Measurements from ENCODE around the gene ARX. TPM values are rescaled to one million over a fixed set of nuclear protein-coding genes. Genes with fewer than 3 reads are reported as not detected.

Gene ARX
- total and polyA plus RNA-seq, 9 of the 15 experiments (the other 6 are each of a cell fraction or from before 2014, with no cell fraction given) = 0.03 TPM; not detected in 8

DNA sequence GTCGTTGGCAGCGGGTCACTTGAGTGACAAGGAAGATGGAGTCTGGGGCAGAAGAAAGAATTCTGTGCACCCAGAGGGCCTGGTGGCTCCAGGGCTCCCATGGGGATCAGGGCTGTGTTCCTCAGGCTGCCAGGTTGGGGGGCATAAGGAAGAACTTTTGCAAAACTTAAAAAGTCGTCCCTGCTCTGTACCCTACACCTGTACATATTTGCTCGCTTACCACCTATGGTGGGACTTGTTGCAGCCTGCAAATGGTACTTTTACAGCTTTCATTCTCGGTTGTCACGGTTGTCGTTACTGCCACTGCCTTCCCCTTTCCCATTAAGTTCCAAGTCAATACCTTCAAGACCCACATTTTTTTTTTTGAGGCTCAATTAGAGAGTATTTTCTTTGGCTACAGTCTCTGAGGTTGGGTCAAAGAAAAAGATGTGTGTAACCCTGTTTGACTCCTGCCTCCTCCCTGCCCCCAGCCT lies 9.1 kb downstream of the ARX start (continued):
- TF ChIP-seq POLR2B (IDR thresholded peaks at IDR 0.05; ENCODE audit: low read depth, partially characterized antibody) = no peak

DNA sequence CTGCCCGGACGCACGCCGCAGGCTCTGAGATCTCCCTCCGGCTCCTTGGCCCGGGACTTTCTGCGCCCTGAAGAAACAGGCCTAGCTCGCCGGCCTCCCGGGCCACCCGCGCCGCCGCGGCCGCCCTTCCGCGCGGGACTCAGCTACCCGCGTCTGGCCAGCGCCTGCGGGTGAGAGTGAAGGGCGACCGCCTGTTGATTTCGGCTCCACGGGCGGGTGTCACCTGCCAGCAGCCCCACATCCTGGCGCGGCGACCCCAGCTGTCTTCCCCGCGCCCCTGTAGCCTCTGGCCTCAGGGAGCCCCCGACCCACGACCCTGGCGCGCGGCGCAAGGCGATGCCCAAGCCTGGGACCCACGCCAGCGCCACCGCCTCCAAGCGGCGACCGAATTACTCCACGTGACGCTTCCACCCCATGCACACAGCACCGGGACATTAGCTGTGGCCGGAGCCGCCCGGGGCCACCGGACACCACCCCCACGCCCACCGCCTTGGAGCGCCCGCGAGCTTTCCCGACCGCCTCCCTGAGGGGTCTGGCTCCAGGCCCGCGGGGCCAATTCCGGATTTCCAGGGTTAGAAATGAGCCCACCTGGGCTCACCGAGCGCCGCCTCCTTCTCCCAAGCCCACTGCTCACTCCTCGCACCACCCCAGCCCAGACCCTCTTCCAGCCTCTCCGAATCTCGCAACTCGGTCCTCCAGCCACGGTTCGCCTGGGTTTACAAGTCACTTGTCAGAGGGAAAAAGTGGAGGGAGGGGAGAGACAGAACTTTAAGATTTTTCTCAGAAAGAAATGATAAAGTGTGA lies 10.2 kb downstream of the ARX start:
- POLR2A ChIA-PET = no interaction called here
- CTCF ChIA-PET (ENCODE audit: low intra/inter-chr PET ratio) = no interaction called here
- WGBS (ENCODE audit: insufficient coverage, low coverage, missing lambda C conversion rate) = 59% methylated on average over 4 of the region's 72 CpGs
- TF ChIP-seq ZNF12 (CRISPR knock-in tag; IDR thresholded peaks at IDR 0.05) (no peak), ZNF57 (CRISPR knock-in tag; IDR thresholded peaks at IDR 0.05) (no peak)
- no peak overlapping the region for H2AFZ ChIP-seq (ENCODE audit: low read depth, low read length)
- H4K20me1 ChIP-seq (replicated peaks; ENCODE audit: control insufficient read depth, insufficient read depth, low read length) = no peaks in the 10 kb centered on the region
- no peaks in the 10 kb centered on the region for H3K36me3 ChIP-seq (ENCODE audit: control insufficient read depth, insufficient read depth, low read length)
- ATAC-seq = no peak
- H3K9ac ChIP-seq (ENCODE audit: insufficient read depth in 1 of 2, low read depth in 2 of 2, low read length in 2 of 2) = no peak overlapping the region
- intact Hi-C loops (cut with micrococcal nuclease) (no loop called here), in situ Hi-C loops (cut with MboI) (no loop called here)
- H3K9me3 ChIP-seq (replicated peaks; ENCODE audit: control insufficient read depth, insufficient read depth, low read depth, low read length) = no peaks in the 10 kb centered on the region
- no peaks in the 10 kb centered on the region for H3K9me1 ChIP-seq (ENCODE audit: control insufficient read depth, insufficient read depth, low read length)
- no TSS peak for BruUV-seq (replicated peaks)
- DNase-seq (ENCODE audit: extremely low read depth in 1 of 4, low spot score in 3 of 4) = no peak
- no peak overlapping the region for H3K27ac ChIP-seq (ENCODE audit: extremely low read depth, low read depth, low read length)
- no peaks in the 10 kb centered on the region for H3K79me2 ChIP-seq (ENCODE audit: control insufficient read depth, insufficient read depth, low read length)
- H3K4me1 ChIP-seq (replicated peaks in 1 of 2; ENCODE audit: control insufficient read depth in 2 of 2, insufficient read depth in 2 of 2, low read length in 2 of 2) = peaks cover 0 to 8% of the 10 kb centered on the region in 2 experiments; a peak in 2 of 5 replicates
- FAIRE-seq = no peak
- H3K27me3 ChIP-seq (ENCODE audit: control insufficient read depth in 2 of 2, insufficient read depth in 2 of 2, low read length in 2 of 2) = peaks cover 2 to 20% of the 10 kb centered on the region in 2 experiments; a peak in 3 of 5 replicates
- no peak overlapping the region for H3K4me2 ChIP-seq (ENCODE audit: insufficient read depth, low read length)
- no peak overlapping the region for H3K4me3 ChIP-seq

DNA sequence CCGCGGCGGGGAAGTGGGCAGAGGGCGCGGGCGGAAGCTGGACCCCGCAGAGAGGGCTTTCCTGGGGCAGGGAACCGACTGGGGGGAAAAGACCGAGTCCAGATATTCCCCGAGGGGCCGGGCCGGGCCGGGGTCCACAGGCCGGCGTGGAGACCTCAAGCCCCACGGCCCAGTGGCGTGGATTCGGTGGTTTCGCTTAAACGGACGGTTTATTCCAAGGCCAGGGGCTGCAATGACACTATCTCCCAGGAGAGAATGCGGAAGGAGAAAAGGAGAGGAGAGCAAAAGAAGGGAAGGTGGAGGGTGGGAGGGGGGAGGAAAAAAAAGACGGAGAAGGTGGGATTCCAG lies 10.8 kb downstream of the ARX start:
- no peaks in the 10 kb centered on the region for H4K20me1 ChIP-seq (replicated peaks; ENCODE audit: control insufficient read depth, insufficient read depth, low read length)
- no peak for FAIRE-seq
- H3K79me2 ChIP-seq (ENCODE audit: control insufficient read depth, insufficient read depth, low read length) = no peaks in the 10 kb centered on the region
- no peak for DNase-seq (ENCODE audit: extremely low read depth in 1 of 4, low spot score in 3 of 4)
- ATAC-seq = no peak
- ChIA-PET CTCF (ENCODE audit: low intra/inter-chr PET ratio) (no interaction called here), POLR2A (no interaction called here)
- TF ChIP-seq RAD21 (CRISPR knock-in tag; conservative IDR thresholded peaks at IDR 0.05 in 1 of 2, IDR thresholded peaks at IDR 0.05 in 1 of 2) = no peak
- no peak for TF ChIP-seq TARDBP (IDR thresholded peaks at IDR 0.05)
- no peak for TF ChIP-seq NFE2L1 (tag; IDR thresholded peaks at IDR 0.05; ENCODE audit: borderline replicate concordance, low read depth)
- no peak for TF ChIP-seq STAG1 (CRISPR knock-in tag; IDR thresholded peaks at IDR 0.05; ENCODE audit: borderline replicate concordance)
- no peak for TF ChIP-seq NRF1 (conservative IDR thresholded peaks at IDR 0.05 in 1 of 2, IDR thresholded peaks at IDR 0.05 in 1 of 2)
- no peak for TF ChIP-seq SMC3 (conservative IDR thresholded peaks at IDR 0.05; ENCODE audit: insufficient read depth, low read depth, low read length)
- no peak for TF ChIP-seq CBX2 (IDR thresholded peaks at IDR 0.05; ENCODE audit: insufficient read depth, low read length, poor library complexity, severe bottlenecking)
- TF ChIP-seq IRF2 (CRISPR knock-in tag; IDR thresholded peaks at IDR 0.05) = no peak
- TF ChIP-seq FOXJ2 (tag; IDR thresholded peaks at IDR 0.05) = no peak
- TF ChIP-seq ZNF174 (CRISPR knock-in tag; IDR thresholded peaks at IDR 0.05) = no peak
- in situ Hi-C loops (cut with MboI) (no loop called here), intact Hi-C loops (cut with micrococcal nuclease) (no loop called here)
- no TSS peak for BruUV-seq (replicated peaks)
- WGBS (ENCODE audit: insufficient coverage, low coverage, missing lambda C conversion rate) = 64% methylated on average over 5 of the region's 23 CpGs
- H3K9ac ChIP-seq (ENCODE audit: insufficient read depth in 1 of 2, low read depth in 2 of 2, low read length in 2 of 2) = no peak overlapping the region
- no peaks in the 10 kb centered on the region for H3K9me3 ChIP-seq (replicated peaks; ENCODE audit: control insufficient read depth, insufficient read depth, low read depth, low read length)
- H3K4me1 ChIP-seq (replicated peaks in 1 of 2; ENCODE audit: control insufficient read depth in 2 of 2, insufficient read depth in 2 of 2, low read length in 2 of 2) = peaks cover 0 to 8% of the 10 kb centered on the region in 2 experiments; a peak in 2 of 5 replicates
- H3K27ac ChIP-seq (ENCODE audit: extremely low read depth, low read depth, low read length) = no peak overlapping the region
- H3K4me2 ChIP-seq (ENCODE audit: insufficient read depth, low read length) = no peak overlapping the region
- H2AFZ ChIP-seq (ENCODE audit: low read depth, low read length) = no peak overlapping the region
- peaks cover 2 to 20% of the 10 kb centered on the region in 2 experiments; a peak in 3 of 5 replicates for H3K27me3 ChIP-seq (ENCODE audit: control insufficient read depth in 2 of 2, insufficient read depth in 2 of 2, low read length in 2 of 2)
- H3K36me3 ChIP-seq (ENCODE audit: control insufficient read depth, insufficient read depth, low read length) = no peaks in the 10 kb centered on the region
- no peak overlapping the region for H3K4me3 ChIP-seq
- H3K9me1 ChIP-seq (ENCODE audit: control insufficient read depth, insufficient read depth, low read length) = no peaks in the 10 kb centered on the region
